HepG2 (cell line): ENCODE data around the gene TTC39B. TPM values are rescaled to one million over a fixed set of nuclear protein-coding genes. Genes with fewer than 3 reads are reported as not detected.

Experiments used
- ATAC-seq: fragments of 200-7000 bp; cut with Tn5 transposase; 3 replicates; pipeline ENCODE4 v1.9.1; 2020; ENCODE audit warnings: mild to moderate bottlenecking, moderate library complexity
- BruUV-seq: library from RNA; stranded (reverse); fragments of 400-500 nt; replicated peaks from 2 replicates; lab custom pipeline; 2021; lab: Mats Ljungman, UMichigan
- CTCF ChIA-PET: fragments of 300-600 bp; formaldehyde crosslinking; extraction: SDS; loops from one replicate; lab custom pipeline; 2021; ENCODE audit warnings: low total read pairs, inconsistent platforms, low intra/inter-chr PET ratio; lab: Yijun Ruan, JAX
- POLR2A ChIA-PET: fragments of 350-600 bp; sonication (Branson Sonifier 250); formaldehyde crosslinking; loops from one replicate; lab custom pipeline; 2020; ENCODE audit warnings: antibody characterized with exemption, inconsistent platforms; lab: Yijun Ruan, JAX
- DNase-seq: peaks from one replicate; pipeline ENCODE4 v3.0.0-alpha.2; 2015; ENCODE audit warnings: low spot score
- FAIRE-seq: peaks from 3 replicates; lab custom pipeline; 2011; peaks lifted over from hg19 to GRCh38; lab: Jason Lieb, UNC
- H2AFZ ChIP-seq: one replicate; pipeline ENCODE4 v1.6.1; 2011; ENCODE audit warnings: low read length, inconsistent platforms
- H3K27ac ChIP-seq: fragments of 300-600 bp; 3 replicates; pipeline ENCODE4 v1.8.0; 2011; ENCODE audit warnings: mixed run types, mild to moderate bottlenecking, mixed read lengths, low read length, inconsistent platforms; ENCODE audit not compliant: insufficient read depth; ENCODE audit errors: extremely low read length
- H3K27me3 ChIP-seq, 2 experiments: fragments of 200-600 bp in 1 of 2; 2 replicates in 1 of 2; 3 replicates in 1 of 2; pipeline versions ENCODE4 v1.6.0 to v1.8.0; 2011; ENCODE audit warnings: low read length in 2 of 2, mild to moderate bottlenecking in 2 of 2, moderate library complexity in 2 of 2, inconsistent platforms in 1 of 2; ENCODE audit not compliant: insufficient read depth in 2 of 2, control insufficient read depth in 1 of 2
- H3K36me3 ChIP-seq, 2 experiments: fragments of 200-600 bp in 1 of 2; replicated peaks in 1 of 2; 2 replicates in 1 of 2; 3 replicates in 1 of 2; pipeline versions ENCODE4 v1.5.1 to v1.8.0; 2011; ENCODE audit warnings: low read length in 2 of 2, inconsistent platforms in 1 of 2; ENCODE audit not compliant: insufficient read depth in 2 of 2, control insufficient read depth in 1 of 2
- H3K4me1 ChIP-seq: 2 replicates; pipeline ENCODE4 v1.5.1; 2012; ENCODE audit warnings: low read length, inconsistent platforms; ENCODE audit not compliant: insufficient read depth
- H3K4me2 ChIP-seq: 2 replicates; pipeline ENCODE4 v1.6.0; 2011; ENCODE audit warnings: low read depth, low read length, inconsistent platforms
- H3K4me3 ChIP-seq, 3 experiments: fragments of 200-600 bp in 1 of 3; sonication (generic), shearing (Covaris generic) in 1 of 3; replicated peaks in 1 of 3; 2 replicates each; pipeline ENCODE4 v1.5.1; 2011 to 2016; ENCODE audit warnings: low read length in 3 of 3, inconsistent platforms in 2 of 3, low read depth in 2 of 3, mild to moderate bottlenecking in 2 of 3, control low read depth in 1 of 3, mixed read lengths in 1 of 3; ENCODE audit not compliant: insufficient read depth in 1 of 3
- H3K79me2 ChIP-seq: one replicate; pipeline ENCODE4 v1.6.1; 2011; ENCODE audit warnings: low read length, inconsistent platforms; ENCODE audit not compliant: insufficient read depth
- H3K9ac ChIP-seq: 2 replicates; pipeline ENCODE4 v1.6.0; 2011; ENCODE audit warnings: mild to moderate bottlenecking, low read depth, low read length, inconsistent platforms; ENCODE audit not compliant: insufficient read depth
- H3K9me3 ChIP-seq: 2 replicates; pipeline ENCODE4 v1.5.1; 2012; ENCODE audit warnings: mild to moderate bottlenecking, low read length
- H4K20me1 ChIP-seq: 2 replicates; pipeline ENCODE4 v1.6.0; 2011; ENCODE audit warnings: inconsistent platforms, mild to moderate bottlenecking, low read length, moderate library complexity; ENCODE audit not compliant: insufficient read depth
- AFF4 ChIP-seq: sonication (generic); formaldehyde crosslinking; IDR thresholded peaks from 2 replicates; pipeline ENCODE4 v1.4.0; 2020; ENCODE audit warnings: missing genetic modification reagents
- ATF2 ChIP-seq: sonication (generic); formaldehyde crosslinking; IDR thresholded peaks from 2 replicates; pipeline ENCODE4 v1.4.0; 2020; ENCODE audit warnings: missing genetic modification reagents
- CEBPG ChIP-seq: IDR thresholded peaks from 2 replicates; pipeline ENCODE4 v1.6.1; 2016
- EED ChIP-seq: sonication (generic); formaldehyde crosslinking; IDR thresholded peaks from 2 replicates; pipeline ENCODE4 v1.5.0; 2020; ENCODE audit warnings: mild to moderate bottlenecking, missing genetic modification reagents
- FOXC1 ChIP-seq: sonication (generic); formaldehyde crosslinking; IDR thresholded peaks from 2 replicates; pipeline ENCODE4 v1.8.0; 2022; ENCODE audit warnings: mild to moderate bottlenecking, missing genetic modification reagents, borderline replicate concordance
- HNF4G ChIP-seq, 2 experiments: sonication (generic) in 1 of 2; formaldehyde crosslinking in 1 of 2; IDR thresholded peaks; 2 replicates each; pipeline versions ENCODE4 v1.4.0 to v1.6.1; 2011 to 2020; ENCODE audit warnings: borderline replicate concordance in 2 of 2, low read depth in 2 of 2, mild to moderate bottlenecking in 2 of 2, low read length in 1 of 2, missing genetic modification reagents in 1 of 2, moderate library complexity in 1 of 2
- TERF1 ChIP-seq: sonication (generic); formaldehyde crosslinking; IDR thresholded peaks from 2 replicates; pipeline ENCODE4 v1.8.0; 2022; ENCODE audit warnings: mild to moderate bottlenecking, missing genetic modification reagents, moderate library complexity
- ZNF234 ChIP-seq: sonication (generic); formaldehyde crosslinking; conservative IDR thresholded peaks from 2 replicates; pipeline ENCODE4 v1.5.1; 2020; ENCODE audit warnings: mild to moderate bottlenecking, missing genetic modification reagents
- WGBS: methylation state at CpG from one replicate; pipeline ENCODE4 v1.1.6; 2017; ENCODE audit warnings: low lambda C conversion rate; 5-methylcytosine and 5-hydroxymethylcytosine counted together
- in situ Hi-C: cut with HindIII; loops from 2 replicates; pipeline ENCODE4 v1.10.0; 2017; ENCODE audit warnings: low pct_unique_long_range_greater_than_20kb; ENCODE audit not compliant: extremely low pct_ligation_motif_present
- intact Hi-C: fragments of 100-400 bp; cut with micrococcal nuclease; formaldehyde crosslinking; loops from one replicate; pipeline ENCODE4 v1.10.0; 2022; ENCODE audit not compliant: unreplicated experiment
- polyA plus RNA-seq, 8 experiments: library from polyadenylated mRNA; depleted of rRNA in 3 of 8; stranded (reverse) in 7 of 8; unstranded in 1 of 8; fragments of >200 nt; fragmentation: Illumina TruSeq in 4 of 8; extraction: Trizol in 4 of 8; gene quantifications; 2 replicates each; pipeline versions ENCODE4 v1.2.1 to v1.2.3, GENCODE V29; 2011 to 2016; ENCODE audit warnings: low read depth in 4 of 8, missing spikeins in 1 of 8, mixed read lengths in 1 of 8; ENCODE audit not compliant: insufficient read depth in 1 of 8
- total RNA-seq, 5 experiments: library from RNA; depleted of rRNA; stranded (reverse); fragments of >200 nt; fragmentation: Illumina TruSeq; extraction: Trizol; gene quantifications; 2 replicates each; pipeline ENCODE4 v1.2.3, GENCODE V29; 2016; ENCODE audit warnings: low read depth in 1 of 5

Gene TTC39B
- total and polyA plus RNA-seq, 2 of the 13 experiments (the other 11 are each of a cell fraction or from before 2014, with no cell fraction given), result 14.3 to 19.4 TPM

- Histone ChIP-seq H3K4me2 (no peak overlapping the region), H3K9ac (no peak overlapping the region), H3K4me3 (no peak overlapping the region), H3K4me1 (no peaks in the 10 kb centered on the region), H3K79me2 (no peaks in the 10 kb centered on the region), H2AFZ (no peak overlapping the region), H3K27me3 (peaks cover 0 to 34% of the 10 kb centered on the region in 2 experiments; a peak in 1 of 5 replicates), H4K20me1 (no peaks in the 10 kb centered on the region), H3K36me3 (no peaks in the 10 kb centered on the region), H3K27ac (no peak overlapping the region), H3K9me3 (no peaks in the 10 kb centered on the region)
- BruUV-seq, result no TSS peak
- FAIRE-seq (no peak), ATAC-seq (no peak), DNase-seq (no peak)
- in situ Hi-C loops (no loop called here), intact Hi-C loops (no loop called here)
- 34% methylated on average over 3 of the region's 5 CpGs for WGBS
- POLR2A ChIA-PET, result no interaction called here
- TF ChIP-seq HNF4G (IDR thresholded peaks at IDR 0.05; ENCODE audit: borderline replicate concordance, low read depth, low read length) (no peak), HNF4G (CRISPR knock-in tag; IDR thresholded peaks at IDR 0.05; ENCODE audit: borderline replicate concordance, low read depth) (no peak), ATF2 (CRISPR knock-in tag) (no peak), TERF1 (CRISPR knock-in tag) (no peak), AFF4 (CRISPR knock-in tag) (no peak), EED (CRISPR knock-in tag) (no peak), FOXC1 (no peak), ZNF234 (CRISPR knock-in tag) (no peak), CEBPG (no peak)
- CTCF ChIA-PET, result no interaction called here
Observed at GRCh38 chr9:15115702-15116101, 191.3 kb downstream of the TTC39B start.
